Endothelial cell of umbilical vein (primary cell): ENCODE measurements around the gene CA5A.

Experiments
- CTCF ChIP-seq, 2 donors: IDR thresholded peaks; 1 replicate in 1 of 2; 2 replicates in 1 of 2; pipeline ENCODE4 v1.5.1; 2011; ENCODE audit warnings: low read length in 2 of 2, mild to moderate bottlenecking in 2 of 2, moderate library complexity in 2 of 2, control low read depth in 1 of 2, inconsistent platforms in 1 of 2, low read depth in 1 of 2; ENCODE audit not compliant: insufficient read depth in 1 of 2; ENCODE audit errors: extremely low read depth in 1 of 2
- EZH2 ChIP-seq: IDR thresholded peaks from 2 replicates; pipeline ENCODE4 v1.6.1; 2012; ENCODE audit warnings: borderline replicate concordance, low read depth, mild to moderate bottlenecking, moderate library complexity, low read length, inconsistent platforms; ENCODE audit not compliant: severe bottlenecking
- FOS ChIP-seq: IDR thresholded peaks from 2 replicates; pipeline ENCODE4 v1.6.1; 2011; ENCODE audit warnings: mild to moderate bottlenecking, low read length, moderate library complexity, borderline replicate concordance; ENCODE audit not compliant: insufficient read depth
- JUN ChIP-seq: IDR thresholded peaks from 2 replicates; pipeline ENCODE4 v1.6.1; 2011; ENCODE audit warnings: borderline replicate concordance, low read depth; ENCODE audit not compliant: insufficient read length, insufficient read depth
- MAX ChIP-seq: IDR thresholded peaks from 2 replicates; pipeline ENCODE4 v1.6.1; 2011; ENCODE audit not compliant: insufficient read depth, insufficient read length
- POLR2A ChIP-seq: IDR thresholded peaks from 2 replicates; pipeline ENCODE4 v1.6.1; 2012; ENCODE audit warnings: low read depth, mild to moderate bottlenecking, control low read depth, low read length
- POLR2AphosphoS5 ChIP-seq: IDR thresholded peaks from 2 replicates; pipeline ENCODE4 v1.6.1; 2012; ENCODE audit warnings: low read depth, mild to moderate bottlenecking, control low read depth, low read length, moderate library complexity; ENCODE audit not compliant: insufficient read depth

GRCh38 chr16:87958632-87959031, 22.3 kb upstream of the CA5A start:
- no peak for TF ChIP-seq CTCF (IDR thresholded peaks at IDR 0.05; ENCODE audit: extremely low read depth in 1 of 2, insufficient read depth in 1 of 2, low read depth in 1 of 2, low read length in 2 of 2)
- no peak for TF ChIP-seq POLR2AphosphoS5
- TF ChIP-seq MAX, result no peak
- TF ChIP-seq POLR2A, result no peak
- no peak for TF ChIP-seq EZH2
- TF ChIP-seq FOS, result no peak
- no peak for TF ChIP-seq JUN
